ENCODE results near the gene SLC24A5.

SLC24A5 gene

GRCh38 chr15:48096813-48097212 is 24.0 kb upstream of the SLC24A5 start:
- Mint-ChIP-seq H3K27ac (no peak overlapping the region), H3K9me3 (no peaks in the 10 kb centered on the region), H3K4me1 (ENCODE audit: low read depth) (no peaks in the 10 kb centered on the region), H3K4me3 (no peak overlapping the region), H3K36me3 (ENCODE audit: low read depth) (no peaks in the 10 kb centered on the region), H3K27me3 (peaks cover 9% of the 10 kb centered on the region)
- DNase-seq = no peak

DNA sequence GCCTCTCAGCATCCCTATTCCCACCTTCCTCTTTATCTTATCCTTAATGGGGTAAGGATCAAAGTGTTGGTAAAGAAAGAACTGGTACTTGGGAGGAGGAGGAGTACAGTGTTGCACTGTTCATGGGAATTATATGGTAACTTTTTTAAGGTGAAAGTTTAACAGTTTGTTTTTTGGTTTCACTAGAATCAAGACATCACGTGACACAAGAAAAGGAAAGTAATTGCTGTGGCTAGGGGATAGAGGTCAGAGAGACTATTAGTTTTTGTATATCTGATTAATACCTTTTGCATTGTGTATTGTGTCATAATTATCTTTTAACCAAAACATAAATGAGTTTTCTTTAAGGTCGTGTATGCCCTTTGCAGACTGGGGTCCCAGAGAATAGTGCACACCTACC is 23.5 kb upstream of the SLC24A5 start:
- Mint-ChIP-seq H3K27ac (no peak overlapping the region), H3K36me3 (ENCODE audit: low read depth) (no peaks in the 10 kb centered on the region), H3K4me3 (no peak overlapping the region), H3K27me3 (peaks cover 11% of the 10 kb centered on the region), H3K4me1 (ENCODE audit: low read depth) (no peaks in the 10 kb centered on the region), H3K9me3 (no peaks in the 10 kb centered on the region)
- no peak for DNase-seq

DNA sequence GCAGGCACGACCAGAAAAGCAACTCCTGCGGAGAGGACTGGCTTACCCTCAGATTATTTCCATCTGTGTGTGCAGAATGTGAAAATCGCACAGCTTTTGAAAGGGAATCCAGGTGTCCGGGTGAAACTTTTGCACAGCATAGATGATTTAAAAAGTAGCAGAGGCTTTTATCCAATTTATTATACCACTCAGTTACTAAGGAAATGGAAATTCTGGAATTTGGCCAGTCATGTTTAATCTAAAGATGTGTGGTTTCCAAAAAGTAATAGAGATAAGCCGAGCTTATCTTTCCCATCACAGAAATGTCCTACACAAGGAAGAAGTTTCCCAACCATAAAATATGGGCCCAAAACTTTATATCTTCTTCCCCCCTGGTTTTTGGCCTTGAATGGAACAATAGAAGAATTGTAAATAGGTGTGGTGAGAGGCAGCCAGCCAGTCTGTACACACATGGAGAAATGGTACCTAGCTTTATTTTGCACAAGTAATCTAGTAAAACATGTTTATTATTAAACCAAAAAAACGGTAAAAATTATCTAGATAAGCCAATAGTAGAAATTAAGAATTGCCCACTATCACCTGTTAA is 19.3 kb upstream of the SLC24A5 start:
- H3K9me3 Mint-ChIP-seq = no peaks in the 10 kb centered on the region
- no peak overlapping the region for H3K4me3 Mint-ChIP-seq
- H3K27ac Mint-ChIP-seq = no peak overlapping the region
- no peak for DNase-seq
- no peaks in the 10 kb centered on the region for H3K4me1 Mint-ChIP-seq (ENCODE audit: low read depth)
- no peaks in the 10 kb centered on the region for H3K36me3 Mint-ChIP-seq (ENCODE audit: low read depth)
- H3K27me3 Mint-ChIP-seq = peaks cover 24% of the 10 kb centered on the region

DNA sequence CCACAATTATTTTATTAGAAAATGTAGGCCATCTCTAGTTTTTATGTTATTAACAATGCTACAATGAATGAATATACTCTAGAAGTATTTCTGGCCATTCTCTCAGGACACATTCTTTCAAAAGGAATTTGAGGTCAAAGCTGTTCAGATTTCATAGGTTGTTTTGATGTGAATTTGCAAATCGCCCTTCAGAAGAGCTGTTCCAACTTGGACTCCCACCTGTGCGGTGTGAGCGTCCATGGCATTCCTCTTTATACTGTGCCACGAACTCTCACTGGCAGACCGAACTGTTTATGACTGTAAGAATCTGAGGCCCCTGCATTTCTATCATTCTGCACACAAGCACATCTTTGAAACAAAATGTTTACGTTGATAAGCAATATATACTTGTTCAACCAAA is 18.6 kb upstream of the SLC24A5 start:
- Mint-ChIP-seq H3K9me3 (no peaks in the 10 kb centered on the region), H3K4me3 (no peak overlapping the region)

GRCh38 chr15:48103647-48104046 is 17.1 kb upstream of the SLC24A5 start:
- no peaks in the 10 kb centered on the region for H3K4me1 Mint-ChIP-seq (ENCODE audit: low read depth)
- H3K36me3 Mint-ChIP-seq (ENCODE audit: low read depth) = no peaks in the 10 kb centered on the region
- DNase-seq = no peak
- peaks cover 35% of the 10 kb centered on the region for H3K27me3 Mint-ChIP-seq
- no peaks in the 10 kb centered on the region for H3K9me3 Mint-ChIP-seq
- H3K4me3 Mint-ChIP-seq = no peak overlapping the region
- no peak overlapping the region for H3K27ac Mint-ChIP-seq

More for the DNA sequence above, 18.6 kb upstream of the SLC24A5 start:
- Mint-ChIP-seq H3K27ac (no peak overlapping the region), H3K4me1 (ENCODE audit: low read depth) (no peaks in the 10 kb centered on the region), H3K36me3 (ENCODE audit: low read depth) (no peaks in the 10 kb centered on the region), H3K27me3 (peaks cover 29% of the 10 kb centered on the region)
- DNase-seq = no peak

DNA sequence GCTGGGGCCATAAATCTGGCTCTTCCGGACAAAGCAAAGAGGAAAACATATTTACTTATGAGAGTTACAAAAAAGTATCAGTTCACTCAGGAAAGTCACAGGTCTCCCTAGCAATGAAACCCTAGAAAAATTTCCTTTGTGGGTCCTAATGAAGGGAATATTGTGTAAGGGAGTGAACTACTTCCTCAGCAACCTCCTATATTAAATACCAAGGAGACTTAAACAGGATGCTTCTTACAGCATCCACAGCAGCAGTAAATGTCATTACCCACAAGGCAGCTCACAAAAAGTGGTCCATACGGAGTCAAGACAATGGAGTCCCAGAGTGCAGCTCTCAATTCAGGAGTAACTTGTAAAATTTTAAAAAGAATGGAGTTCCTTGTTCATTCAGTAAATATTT is 14.9 kb upstream of the SLC24A5 start:
- peaks cover 36% of the 10 kb centered on the region for H3K27me3 Mint-ChIP-seq
- H3K36me3 Mint-ChIP-seq (ENCODE audit: low read depth) = no peaks in the 10 kb centered on the region
- DNase-seq = no peak
- no peaks in the 10 kb centered on the region for H3K4me1 Mint-ChIP-seq (ENCODE audit: low read depth)
- H3K9me3 Mint-ChIP-seq = no peaks in the 10 kb centered on the region
- no peak overlapping the region for H3K27ac Mint-ChIP-seq
- no peak overlapping the region for H3K4me3 Mint-ChIP-seq

GRCh38 chr15:48109212-48109611 is 11.6 kb upstream of the SLC24A5 start:
- Mint-ChIP-seq H3K27ac (no peak overlapping the region), H3K4me1 (ENCODE audit: low read depth) (no peaks in the 10 kb centered on the region), H3K27me3 (peaks cover 40% of the 10 kb centered on the region), H3K9me3 (no peaks in the 10 kb centered on the region), H3K4me3 (no peak overlapping the region), H3K36me3 (ENCODE audit: low read depth) (no peaks in the 10 kb centered on the region)
- DNase-seq = no peak

- no peaks in the 10 kb centered on the region for H3K4me1 Mint-ChIP-seq (ENCODE audit: low read depth)
- H3K36me3 Mint-ChIP-seq (ENCODE audit: low read depth) = no peaks in the 10 kb centered on the region
- H3K9me3 Mint-ChIP-seq = no peaks in the 10 kb centered on the region
- no peak for DNase-seq
- H3K27me3 Mint-ChIP-seq = peaks cover 41% of the 10 kb centered on the region
- H3K27ac Mint-ChIP-seq = no peak overlapping the region
- H3K4me3 Mint-ChIP-seq = no peak overlapping the region
Measured at GRCh38 chr15:48109856-48110531, 10.8 kb upstream of the SLC24A5 start.

DNA sequence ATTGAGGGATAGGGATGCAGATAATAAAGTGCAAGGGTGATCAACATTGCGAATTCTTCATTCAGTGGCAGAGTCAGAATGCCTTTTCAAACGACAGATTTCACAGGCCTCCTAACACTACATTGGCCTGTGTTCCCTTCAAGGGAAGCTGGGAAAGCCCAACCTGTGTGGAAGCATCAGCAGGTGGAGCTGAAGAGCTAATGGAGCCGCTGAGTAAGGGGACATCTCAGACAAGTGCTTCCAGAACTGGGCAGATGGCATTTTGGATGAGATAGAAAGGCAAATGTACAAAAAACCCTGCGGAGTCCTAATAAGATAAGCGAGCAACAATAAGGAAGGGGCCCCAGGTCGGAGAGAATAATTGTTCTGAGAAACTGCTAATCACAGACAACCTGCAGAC is 8.5 kb upstream of the SLC24A5 start:
- Mint-ChIP-seq H3K9me3 (no peaks in the 10 kb centered on the region), H3K4me1 (ENCODE audit: low read depth) (no peaks in the 10 kb centered on the region), H3K4me3 (no peak overlapping the region), H3K27ac (no peak overlapping the region), H3K36me3 (ENCODE audit: low read depth) (no peaks in the 10 kb centered on the region), H3K27me3 (peaks cover 30% of the 10 kb centered on the region)
- no peak for DNase-seq

- no peak overlapping the region for H3K4me3 Mint-ChIP-seq
- no peaks in the 10 kb centered on the region for H3K36me3 Mint-ChIP-seq (ENCODE audit: low read depth)
Measured at GRCh38 chr15:48119277-48119676, 1.5 kb upstream of the SLC24A5 start.

DNA sequence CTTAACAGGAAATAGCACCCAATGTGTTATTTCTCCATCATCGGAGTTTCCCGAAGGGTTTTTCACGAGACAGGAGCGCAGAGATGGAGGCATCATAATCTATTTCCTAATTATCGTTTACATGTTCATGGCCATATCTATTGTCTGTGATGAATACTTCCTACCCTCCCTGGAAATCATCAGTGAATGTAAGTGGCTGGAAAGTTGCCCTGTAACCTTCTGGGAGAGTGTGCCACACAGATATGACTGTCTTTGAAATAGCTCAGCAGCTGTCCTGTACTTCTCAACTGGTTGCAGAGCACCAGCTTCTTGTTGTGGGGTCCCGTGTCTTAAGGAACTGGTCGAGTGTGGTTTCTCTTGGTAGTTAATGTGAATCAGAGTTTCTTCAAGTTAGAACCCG is 1.1 kb downstream of the SLC24A5 start:
- Mint-ChIP-seq H3K4me1 (ENCODE audit: low read depth) (no peaks in the 10 kb centered on the region), H3K4me3 (no peak overlapping the region), H3K27me3 (peaks cover 6% of the 10 kb centered on the region), H3K27ac (no peak overlapping the region), H3K9me3 (no peaks in the 10 kb centered on the region), H3K36me3 (ENCODE audit: low read depth) (no peaks in the 10 kb centered on the region)
- DNase-seq = no peak

More at GRCh38 chr15:48119277-48119676, 1.5 kb upstream of the SLC24A5 start:
- peaks cover 10% of the 10 kb centered on the region for H3K27me3 Mint-ChIP-seq
- H3K4me1 Mint-ChIP-seq (ENCODE audit: low read depth) = no peaks in the 10 kb centered on the region
- H3K9me3 Mint-ChIP-seq = no peaks in the 10 kb centered on the region
- H3K27ac Mint-ChIP-seq = no peak overlapping the region
- DNase-seq = no peak

- H3K27ac Mint-ChIP-seq = no peak overlapping the region
- no peak overlapping the region for H3K4me3 Mint-ChIP-seq
- H3K9me3 Mint-ChIP-seq = no peaks in the 10 kb centered on the region
- no peak for DNase-seq
- H3K36me3 Mint-ChIP-seq (ENCODE audit: low read depth) = no peaks in the 10 kb centered on the region
- peaks cover 3% of the 10 kb centered on the region for H3K27me3 Mint-ChIP-seq
- no peaks in the 10 kb centered on the region for H3K4me1 Mint-ChIP-seq (ENCODE audit: low read depth)
Measured at GRCh38 chr15:48126667-48127355, 6.0 kb downstream of the SLC24A5 start.

- Mint-ChIP-seq H3K4me3 (no peak overlapping the region), H3K27ac (no peak overlapping the region), H3K4me1 (ENCODE audit: low read depth) (no peaks in the 10 kb centered on the region), H3K9me3 (no peaks in the 10 kb centered on the region), H3K36me3 (ENCODE audit: low read depth) (no peaks in the 10 kb centered on the region), H3K27me3 (no peaks in the 10 kb centered on the region)
- no peak for DNase-seq
Measured at GRCh38 chr15:48131324-48131723, 10.5 kb downstream of the SLC24A5 start.

DNA sequence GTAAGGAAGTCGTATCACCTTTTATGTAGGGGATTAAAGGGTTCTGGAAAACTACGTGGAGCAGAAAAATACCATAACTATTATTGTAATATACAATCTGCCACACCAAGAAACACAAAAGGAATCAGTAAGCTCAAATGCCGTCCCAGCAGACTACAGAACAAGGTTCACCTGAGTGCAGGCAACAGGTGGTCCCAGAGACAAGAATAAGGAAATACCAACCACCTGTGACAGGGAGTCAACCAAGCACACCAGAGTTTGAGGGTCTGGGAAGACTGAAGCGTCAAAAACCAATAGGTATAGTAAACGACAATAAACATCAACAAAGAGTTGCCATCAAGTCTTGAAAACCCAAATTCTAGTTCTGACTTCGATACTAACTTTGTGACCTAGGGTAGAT is 12.1 kb downstream of the SLC24A5 start:
- Mint-ChIP-seq H3K27ac (no peak overlapping the region), H3K9me3 (no peaks in the 10 kb centered on the region), H3K36me3 (ENCODE audit: low read depth) (no peaks in the 10 kb centered on the region), H3K4me3 (no peak overlapping the region), H3K27me3 (no peaks in the 10 kb centered on the region), H3K4me1 (ENCODE audit: low read depth) (no peaks in the 10 kb centered on the region)
- no peak for DNase-seq

DNA sequence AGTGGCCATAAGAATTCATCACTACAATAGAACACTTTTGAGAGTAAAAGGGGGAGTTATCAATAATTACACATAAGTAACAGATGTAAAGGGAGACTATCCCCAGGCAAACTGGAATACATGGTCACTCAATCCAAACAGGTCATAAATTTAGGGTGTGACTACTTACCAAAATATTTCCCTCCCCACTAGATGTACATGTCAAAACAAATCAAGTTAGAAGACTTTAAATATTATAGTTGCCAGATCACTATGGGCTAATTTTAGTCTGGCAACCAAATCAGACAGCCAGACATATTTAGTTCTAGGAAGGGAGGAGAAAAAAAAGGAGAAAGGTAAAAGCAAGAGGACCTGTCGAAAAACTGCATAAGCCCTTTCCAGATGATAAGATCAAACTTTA is 23.1 kb downstream of the SLC24A5 start:
- H3K36me3 Mint-ChIP-seq (ENCODE audit: low read depth) = peaks cover 17% of the 10 kb centered on the region
- no peaks in the 10 kb centered on the region for H3K9me3 Mint-ChIP-seq
- peaks cover 3% of the 10 kb centered on the region for H3K4me1 Mint-ChIP-seq (ENCODE audit: low read depth)
- DNase-seq = no peak
- no peak overlapping the region for H3K4me3 Mint-ChIP-seq
- H3K27me3 Mint-ChIP-seq = no peaks in the 10 kb centered on the region
- no peak overlapping the region for H3K27ac Mint-ChIP-seq

Measured in activated T-cell treated with anti-CD3 and anti-CD28 coated beads, Interleukin-2, amount 50 U/mL, for 24 hours (primary cell).